Chondrocyte (in vitro differentiated cells): ENCODE results near the gene KRTAP10-7. TPM values are rescaled to one million over a fixed set of nuclear protein-coding genes. Genes with fewer than 3 reads are reported as not detected.
"Not testable (repeated sequence)": the region's sequence is repeated elsewhere in the genome, so short reads cannot be mapped to it uniquely, and the experiment has no call there.

Experiments
- DNase-seq: peaks from one replicate; pipeline ENCODE4 v3.0.0; 2021; ENCODE audit warnings: mixed read lengths, low spot score
- H3K27ac Mint-ChIP-seq: one replicate; pipeline ENCODE4 v1.8.0; 2021; ENCODE audit warnings: mild to moderate bottlenecking, moderate library complexity, mixed read lengths; ENCODE audit not compliant: unreplicated experiment
- H3K27me3 Mint-ChIP-seq: 2 replicates; pipeline ENCODE4 v1.8.0; 2021; ENCODE audit warnings: low read depth, mixed read lengths
- H3K36me3 Mint-ChIP-seq: 2 replicates; pipeline ENCODE4 v1.8.0; 2021; ENCODE audit warnings: low read depth, mixed read lengths
- H3K4me1 Mint-ChIP-seq: 2 replicates; pipeline ENCODE4 v1.8.0; 2021; ENCODE audit warnings: low read depth, mild to moderate bottlenecking, mixed read lengths
- H3K4me3 Mint-ChIP-seq: one replicate; pipeline ENCODE4 v1.8.0; 2021; ENCODE audit warnings: mild to moderate bottlenecking, moderate library complexity, mixed read lengths; ENCODE audit not compliant: unreplicated experiment
- H3K9me3 Mint-ChIP-seq: 2 replicates; pipeline ENCODE4 v1.8.0; 2021; ENCODE audit warnings: low read depth, mixed read lengths
- total RNA-seq: library from RNA; stranded (reverse); gene quantifications from 3 replicates; pipeline ENCODE4 v1.2.1, GENCODE V29; 2021
- TF ChIP-seq, protein P1 (sequence below): fragments of 200-600 bp; sonication (generic); IDR thresholded peaks from 2 replicates; pipeline ENCODE4 v1.5.0; 2021; ENCODE audit warnings: antibody characterized with exemption, mild to moderate bottlenecking, moderate library complexity

The KRTAP10-7 gene
- total RNA-seq, 1 donor from 2014 or later, result not detected

- Mint-ChIP-seq H3K9me3 (peaks cover 45% of the 10 kb centered on the region), H3K4me3 (no peak overlapping the region), H3K4me1 (no peaks in the 10 kb centered on the region)
Observed at GRCh38 chr21:44619886-44620285, 19.5 kb downstream of the KRTAP10-7 start.

DNA sequence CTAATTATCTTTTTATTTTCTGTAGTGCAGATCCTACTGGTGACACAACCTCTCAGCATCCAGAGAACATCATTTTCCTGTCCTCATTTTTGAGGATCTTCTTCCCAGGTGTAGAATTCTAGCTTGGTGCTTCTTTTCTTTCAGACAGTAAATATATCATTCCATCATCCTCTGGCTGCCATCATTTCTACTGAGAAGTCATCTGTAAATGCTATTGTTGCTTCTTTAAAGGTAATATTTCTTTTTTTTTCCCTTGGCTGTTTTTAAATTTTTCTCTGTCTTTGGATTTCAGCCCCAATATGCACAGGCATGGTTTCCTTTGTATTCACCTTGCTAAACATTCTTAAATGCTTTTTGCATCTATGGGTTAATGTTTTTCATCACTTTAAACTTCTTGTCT, 23.2 kb downstream of the KRTAP10-7 start:
- H3K36me3 Mint-ChIP-seq, result peaks cover 12% of the 10 kb centered on the region
- no peak overlapping the region for H3K27ac Mint-ChIP-seq
- TF ChIP-seq, protein P1, sequence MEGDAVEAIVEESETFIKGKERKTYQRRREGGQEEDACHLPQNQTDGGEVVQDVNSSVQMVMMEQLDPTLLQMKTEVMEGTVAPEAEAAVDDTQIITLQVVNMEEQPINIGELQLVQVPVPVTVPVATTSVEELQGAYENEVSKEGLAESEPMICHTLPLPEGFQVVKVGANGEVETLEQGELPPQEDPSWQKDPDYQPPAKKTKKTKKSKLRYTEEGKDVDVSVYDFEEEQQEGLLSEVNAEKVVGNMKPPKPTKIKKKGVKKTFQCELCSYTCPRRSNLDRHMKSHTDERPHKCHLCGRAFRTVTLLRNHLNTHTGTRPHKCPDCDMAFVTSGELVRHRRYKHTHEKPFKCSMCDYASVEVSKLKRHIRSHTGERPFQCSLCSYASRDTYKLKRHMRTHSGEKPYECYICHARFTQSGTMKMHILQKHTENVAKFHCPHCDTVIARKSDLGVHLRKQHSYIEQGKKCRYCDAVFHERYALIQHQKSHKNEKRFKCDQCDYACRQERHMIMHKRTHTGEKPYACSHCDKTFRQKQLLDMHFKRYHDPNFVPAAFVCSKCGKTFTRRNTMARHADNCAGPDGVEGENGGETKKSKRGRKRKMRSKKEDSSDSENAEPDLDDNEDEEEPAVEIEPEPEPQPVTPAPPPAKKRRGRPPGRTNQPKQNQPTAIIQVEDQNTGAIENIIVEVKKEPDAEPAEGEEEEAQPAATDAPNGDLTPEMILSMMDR, result no peak
- no peak overlapping the region for H3K4me3 Mint-ChIP-seq
- no peaks in the 10 kb centered on the region for H3K4me1 Mint-ChIP-seq
- peaks cover 24% of the 10 kb centered on the region for H3K27me3 Mint-ChIP-seq
- no peak for DNase-seq
- H3K9me3 Mint-ChIP-seq, result peaks cover 47% of the 10 kb centered on the region

More at GRCh38 chr21:44619886-44620285, 19.5 kb downstream of the KRTAP10-7 start:
- no peak overlapping the region for H3K27ac Mint-ChIP-seq
- H3K36me3 Mint-ChIP-seq, result peaks cover 12% of the 10 kb centered on the region
- no peak for DNase-seq
- TF ChIP-seq, protein P1, result no peak
- H3K27me3 Mint-ChIP-seq, result peaks cover 45% of the 10 kb centered on the region

GRCh38 chr21:44625756-44626155, 25.4 kb downstream of the KRTAP10-7 start:
- no peak for DNase-seq
- H3K4me3 Mint-ChIP-seq, result no peak overlapping the region
- no peak overlapping the region for H3K27ac Mint-ChIP-seq
- peaks cover 37% of the 10 kb centered on the region for H3K9me3 Mint-ChIP-seq
- H3K36me3 Mint-ChIP-seq, result peaks cover 8% of the 10 kb centered on the region
- TF ChIP-seq, protein P1, result no peak
- no peaks in the 10 kb centered on the region for H3K4me1 Mint-ChIP-seq
- peaks cover 9% of the 10 kb centered on the region for H3K27me3 Mint-ChIP-seq

- Mint-ChIP-seq H3K27me3 (peaks cover 8% of the 10 kb centered on the region), H3K4me3 (no peak overlapping the region), H3K27ac (no peak overlapping the region), H3K4me1 (no peaks in the 10 kb centered on the region), H3K36me3 (peaks cover 13% of the 10 kb centered on the region), H3K9me3 (peaks cover 40% of the 10 kb centered on the region)
- DNase-seq, result no peak
- TF ChIP-seq, protein P1, result no peak
Observed at GRCh38 chr21:44626262-44626661, 25.9 kb downstream of the KRTAP10-7 start.

GRCh38 chr21:44626673-44627143, 26.3 kb downstream of the KRTAP10-7 start, which contains the start of gene KRTAP10-9:
TSS of gene KRTAP10-9 (plus strand) at chr21:44627093. CDS start at chr21:44627172, 79 bp downstream.
- peaks cover 8% of the 10 kb centered on the region for H3K27me3 Mint-ChIP-seq
- no peak within 1 kb of the TSS for H3K27ac Mint-ChIP-seq
- no peak for DNase-seq
- H3K4me1 Mint-ChIP-seq, result no peaks in the 10 kb centered on the region
- peaks cover 45% of the 10 kb centered on the region for H3K9me3 Mint-ChIP-seq
- H3K36me3 Mint-ChIP-seq, result peaks cover 15% of the 10 kb centered on the region
- TF ChIP-seq, protein P1, result no peak
- H3K4me3 Mint-ChIP-seq, result no peak within 1 kb of the TSS

DNA sequence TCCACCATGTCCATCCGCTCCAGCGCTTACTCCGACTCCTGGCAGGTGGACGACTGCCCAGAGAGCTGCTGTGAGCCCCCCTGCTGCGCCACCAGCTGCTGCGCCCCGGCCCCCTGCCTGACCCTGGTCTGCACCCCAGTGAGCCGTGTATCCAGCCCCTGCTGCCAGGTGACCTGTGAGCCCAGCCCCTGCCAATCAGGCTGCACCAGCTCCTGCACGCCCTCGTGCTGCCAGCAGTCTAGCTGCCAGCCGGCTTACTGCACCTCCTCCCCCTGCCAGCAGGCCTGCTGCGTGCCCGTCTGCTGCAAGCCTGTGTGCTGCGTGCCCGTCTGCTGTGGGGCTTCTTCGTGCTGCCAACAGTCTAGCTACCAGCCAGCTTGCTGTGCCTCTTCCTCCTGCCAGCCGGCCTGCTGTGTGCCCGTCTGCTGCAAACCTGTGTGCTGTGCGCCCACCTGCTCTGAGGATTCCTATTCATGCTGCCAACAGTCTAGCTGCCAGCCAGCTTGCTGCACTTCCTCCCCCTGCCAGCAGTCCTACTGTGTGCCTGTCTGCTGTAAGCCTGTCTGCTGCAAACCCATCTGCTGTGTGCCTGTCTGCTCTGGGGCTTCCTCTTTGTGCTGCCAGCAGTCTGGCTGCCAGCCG, 26.9 kb downstream of the KRTAP10-7 start:
- not testable (repeated sequence) for H3K27me3 Mint-ChIP-seq, H3K4me3 Mint-ChIP-seq, H3K4me1 Mint-ChIP-seq, H3K27ac Mint-ChIP-seq
- H3K36me3 Mint-ChIP-seq, result peaks cover 18% of the 10 kb centered on the region
- peak; percentile 59 for DNase-seq
- H3K9me3 Mint-ChIP-seq, result peaks cover 48% of the 10 kb centered on the region

DNA sequence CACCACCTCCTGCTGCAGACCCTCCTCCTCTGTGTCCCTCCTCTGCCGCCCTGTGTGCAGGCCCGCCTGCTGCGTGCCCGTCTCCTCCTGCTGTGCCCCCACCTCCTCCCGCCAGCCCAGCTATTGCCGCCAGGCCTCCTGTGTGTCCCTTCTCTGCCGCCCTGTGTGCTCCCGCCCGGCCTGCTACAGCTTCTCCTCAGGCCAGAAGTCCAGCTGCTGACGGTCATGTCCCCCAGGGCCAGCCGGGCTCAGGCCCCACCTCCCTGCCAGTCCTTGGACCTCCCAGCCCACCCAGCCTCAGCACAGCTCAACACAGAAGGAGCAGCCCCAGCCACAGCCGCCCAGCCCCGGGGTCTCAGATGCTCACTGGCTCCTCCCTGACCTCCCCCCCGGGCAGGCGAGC, 27.4 kb downstream of the KRTAP10-7 start:
- not testable (repeated sequence) for H3K4me1 Mint-ChIP-seq, H3K27me3 Mint-ChIP-seq, H3K4me3 Mint-ChIP-seq, H3K27ac Mint-ChIP-seq
- peak; percentile 85 for DNase-seq
- Mint-ChIP-seq H3K36me3 (peaks cover 18% of the 10 kb centered on the region), H3K9me3 (peaks cover 47% of the 10 kb centered on the region)
